Prostate gland (tissue), 2 donors: ENCODE data around the gene CTXN2. TPM values are rescaled to one million over a fixed set of nuclear protein-coding genes. Genes with fewer than 3 reads are reported as not detected.

ENCODE experiments used
- DNase-seq: peaks from one replicate; pipeline ENCODE4 v3.0.0-alpha.2; 2019; ENCODE audit warnings: low spot score
- H3K27ac ChIP-seq, 2 donors: fragments of 200-600 bp; sonication (generic); 2 replicates each; pipeline ENCODE4 v1.5.1; 2017 to 2019
- H3K27me3 ChIP-seq: fragments of 200-600 bp; sonication (generic); replicated peaks from 2 replicates; pipeline ENCODE4 v1.5.1; 2019; ENCODE audit not compliant: insufficient read depth
- H3K36me3 ChIP-seq, 2 donors: fragments of 200-600 bp; sonication (generic); 1 replicate in 1 of 2; 2 replicates in 1 of 2; pipeline versions ENCODE4 v1.5.1 to v1.8.1; 2017 to 2019
- H3K4me1 ChIP-seq: fragments of 200-600 bp; sonication (generic); replicated peaks from 2 replicates; pipeline ENCODE4 v1.5.1; 2019
- H3K4me3 ChIP-seq, 2 donors: fragments of 200-600 bp; sonication (generic); 2 replicates each; pipeline ENCODE4 v1.5.1; 2017 to 2019
- H3K9me3 ChIP-seq: fragments of 200-600 bp; sonication (generic); 2 replicates; pipeline ENCODE4 v1.5.1; 2017
- POLR2A ChIP-seq: fragments of 450-650 bp; IDR thresholded peaks from one replicate; pipeline ENCODE4 v1.6.1; 2016; ENCODE audit warnings: antibody characterized with exemption, mild to moderate bottlenecking
- POLR2AphosphoS5 ChIP-seq: sonication (generic); formaldehyde crosslinking; IDR thresholded peaks from one replicate; pipeline ENCODE4 v1.6.1; 2017; ENCODE audit warnings: antibody characterized with exemption
- WGBS: methylation state at CpG from one replicate; pipeline ENCODE4 v1.1.5; 2018; 5-methylcytosine and 5-hydroxymethylcytosine counted together
- intact Hi-C: fragments of 100-400 bp; cut with DNase I; formaldehyde crosslinking; loops from one replicate; pipeline ENCODE4 v1.14.2; 2022
- total RNA-seq, 2 donors: library from RNA; depleted of rRNA; stranded (reverse); fragments of >200 nt; gene quantifications; one replicate each; pipeline ENCODE4 v1.1.0, GENCODE V29; 2016
- TF ChIP-seq, protein P1 (sequence below), 4 experiments: fragments of 200-600 bp in 2 of 4; fragments of 450-650 bp in 2 of 4; sonication (generic) in 2 of 4; IDR thresholded peaks; 1 replicate in 3 of 4; 2 replicates in 1 of 4; pipeline ENCODE4 v1.5.1; 2016 to 2019; ENCODE audit warnings: antibody characterized with exemption in 4 of 4, mild to moderate bottlenecking in 2 of 4, moderate library complexity in 2 of 4

Gene CTXN2
- total RNA-seq, 2 donors from 2014 or later: not detected

DNA sequence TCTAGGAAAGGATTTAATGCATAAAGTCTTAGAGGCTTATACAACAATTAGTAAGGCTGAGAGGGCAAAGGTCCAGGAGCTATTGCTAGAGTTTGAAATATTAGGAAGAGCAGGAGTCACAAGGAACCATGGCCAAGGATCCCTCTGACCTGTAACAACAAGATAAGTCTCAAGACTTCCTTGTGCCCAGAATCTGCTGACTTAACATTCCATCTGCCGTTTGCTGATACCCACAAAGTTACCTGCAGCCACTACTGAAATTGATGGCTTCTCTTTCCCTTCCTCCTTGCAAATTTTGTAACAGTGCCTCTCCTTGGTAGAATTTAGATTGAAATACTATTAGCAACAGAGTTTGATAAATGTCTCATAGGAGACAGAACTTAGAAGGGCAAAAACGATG is 8.7 kb upstream of the CTXN2 start:
- Histone ChIP-seq H3K27ac (no peak overlapping the region), H3K36me3 (no peaks in the 10 kb centered on the region), H3K4me3 (no peak overlapping the region), H3K9me3 (no peaks in the 10 kb centered on the region), H3K4me1 (no peaks in the 10 kb centered on the region), H3K27me3 (no peaks in the 10 kb centered on the region)
- 68% methylated on average over 2 of the region's 2 CpGs for WGBS
- intact Hi-C loops: no loop called here
- no peak for DNase-seq
- TF ChIP-seq, protein P1, sequence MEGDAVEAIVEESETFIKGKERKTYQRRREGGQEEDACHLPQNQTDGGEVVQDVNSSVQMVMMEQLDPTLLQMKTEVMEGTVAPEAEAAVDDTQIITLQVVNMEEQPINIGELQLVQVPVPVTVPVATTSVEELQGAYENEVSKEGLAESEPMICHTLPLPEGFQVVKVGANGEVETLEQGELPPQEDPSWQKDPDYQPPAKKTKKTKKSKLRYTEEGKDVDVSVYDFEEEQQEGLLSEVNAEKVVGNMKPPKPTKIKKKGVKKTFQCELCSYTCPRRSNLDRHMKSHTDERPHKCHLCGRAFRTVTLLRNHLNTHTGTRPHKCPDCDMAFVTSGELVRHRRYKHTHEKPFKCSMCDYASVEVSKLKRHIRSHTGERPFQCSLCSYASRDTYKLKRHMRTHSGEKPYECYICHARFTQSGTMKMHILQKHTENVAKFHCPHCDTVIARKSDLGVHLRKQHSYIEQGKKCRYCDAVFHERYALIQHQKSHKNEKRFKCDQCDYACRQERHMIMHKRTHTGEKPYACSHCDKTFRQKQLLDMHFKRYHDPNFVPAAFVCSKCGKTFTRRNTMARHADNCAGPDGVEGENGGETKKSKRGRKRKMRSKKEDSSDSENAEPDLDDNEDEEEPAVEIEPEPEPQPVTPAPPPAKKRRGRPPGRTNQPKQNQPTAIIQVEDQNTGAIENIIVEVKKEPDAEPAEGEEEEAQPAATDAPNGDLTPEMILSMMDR (IDR thresholded peaks at IDR 0.05): no peak
- TF ChIP-seq POLR2A (no peak), POLR2AphosphoS5 (no peak)

DNA sequence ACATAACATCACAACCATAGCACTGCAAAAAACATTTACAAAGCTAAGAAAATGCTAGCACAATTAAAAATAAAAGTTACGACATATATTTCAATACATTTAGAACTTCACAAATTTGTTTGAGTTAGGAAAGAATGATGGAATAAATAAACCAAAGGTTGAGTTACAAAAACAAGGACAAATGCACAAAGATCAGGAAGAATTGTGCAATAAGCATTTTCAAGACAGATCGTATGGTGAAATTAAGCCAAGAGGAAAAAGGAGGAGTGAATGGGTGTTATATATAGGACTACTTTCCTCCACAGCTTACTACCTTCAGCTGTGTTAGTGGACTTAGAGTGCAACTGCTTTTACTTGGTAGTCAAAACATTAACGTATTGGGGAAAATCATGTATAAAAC is 5.9 kb upstream of the CTXN2 start:
- TF ChIP-seq POLR2AphosphoS5 (no peak), POLR2A (no peak)
- TF ChIP-seq, protein P1 (IDR thresholded peaks at IDR 0.05): no peak
- H3K27me3 ChIP-seq: no peaks in the 10 kb centered on the region
- H3K27ac ChIP-seq: no peak overlapping the region
- H3K4me3 ChIP-seq: no peak overlapping the region
- H3K36me3 ChIP-seq: no peaks in the 10 kb centered on the region
- H3K4me1 ChIP-seq: no peaks in the 10 kb centered on the region
- WGBS: 87% methylated on average over 3 of the region's 3 CpGs
- DNase-seq: no peak
- no peaks in the 10 kb centered on the region for H3K9me3 ChIP-seq
- intact Hi-C loops: no loop called here

DNA sequence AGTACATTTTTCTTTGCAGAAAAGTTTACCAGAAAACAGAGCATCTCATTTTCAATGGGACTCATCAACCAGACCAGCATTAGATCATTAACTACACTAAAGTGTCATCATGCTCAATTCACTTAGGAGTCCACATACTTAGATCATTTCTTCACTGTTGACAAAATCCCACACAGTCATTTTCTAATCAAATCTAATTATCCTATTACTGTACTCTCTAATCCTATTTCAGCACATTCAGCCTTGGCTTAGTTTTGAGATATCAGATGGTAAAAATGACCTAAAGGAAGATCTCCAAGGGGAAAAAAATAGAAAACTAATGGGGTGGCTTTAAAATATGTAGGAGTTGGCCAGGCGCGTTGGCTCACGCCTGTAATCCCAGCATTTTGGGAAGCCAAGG is 5.2 kb upstream of the CTXN2 start:
- no peaks in the 10 kb centered on the region for H3K4me1 ChIP-seq
- no peaks in the 10 kb centered on the region for H3K27me3 ChIP-seq
- DNase-seq: no peak
- no peaks in the 10 kb centered on the region for H3K36me3 ChIP-seq
- TF ChIP-seq POLR2AphosphoS5 (no peak), POLR2A (no peak)
- TF ChIP-seq, protein P1 (IDR thresholded peaks at IDR 0.05): no peak
- WGBS: 93% methylated on average over 3 of the region's 3 CpGs
- no peak overlapping the region for H3K27ac ChIP-seq
- intact Hi-C loops: no loop called here
- H3K9me3 ChIP-seq: no peaks in the 10 kb centered on the region
- no peak overlapping the region for H3K4me3 ChIP-seq

DNA sequence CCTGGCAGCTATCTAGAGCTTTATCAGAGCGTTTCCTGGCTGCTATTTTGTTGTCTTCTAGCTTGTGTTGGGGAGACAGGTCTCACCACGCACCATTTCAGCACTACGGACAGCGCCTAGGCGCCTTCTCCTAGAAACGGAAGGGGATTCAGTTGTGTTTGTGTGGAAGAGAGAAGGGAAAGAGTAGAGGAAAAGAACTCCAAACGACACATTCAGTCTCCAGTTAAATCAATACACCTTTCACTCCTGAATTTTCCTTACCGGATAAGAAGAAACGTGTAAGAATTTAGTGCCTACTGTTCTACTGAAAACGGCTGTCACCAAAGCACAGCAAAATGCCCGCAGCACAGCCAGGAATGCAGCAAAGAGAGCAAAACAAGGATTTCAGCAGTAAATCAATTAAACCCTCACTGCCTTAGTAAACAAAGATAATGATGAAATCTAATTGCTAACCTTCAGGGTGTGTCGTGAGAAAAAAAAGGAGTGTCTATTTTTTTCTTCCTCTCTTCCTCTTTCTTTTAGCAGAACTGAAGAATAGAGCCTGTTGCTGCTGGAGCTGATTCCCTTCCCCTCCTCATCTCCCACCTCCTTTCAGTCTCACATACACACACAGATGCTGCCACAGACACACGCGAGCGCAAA is 412 bp upstream of the CTXN2 start:
- Histone ChIP-seq H3K27me3 (no peaks in the 10 kb centered on the region), H3K4me1 (no peaks in the 10 kb centered on the region), H3K9me3 (no peaks in the 10 kb centered on the region), H3K27ac (no peak overlapping the region), H3K4me3 (no peak overlapping the region), H3K36me3 (no peaks in the 10 kb centered on the region)
- DNase-seq: peak; percentile 31
- no peak for TF ChIP-seq POLR2A
- TF ChIP-seq, protein P1 (IDR thresholded peaks at IDR 0.05): no peak
- no peak for TF ChIP-seq POLR2AphosphoS5
- 2% methylated on average over 15 of the region's 15 CpGs for WGBS
- intact Hi-C loops: no loop called here

DNA sequence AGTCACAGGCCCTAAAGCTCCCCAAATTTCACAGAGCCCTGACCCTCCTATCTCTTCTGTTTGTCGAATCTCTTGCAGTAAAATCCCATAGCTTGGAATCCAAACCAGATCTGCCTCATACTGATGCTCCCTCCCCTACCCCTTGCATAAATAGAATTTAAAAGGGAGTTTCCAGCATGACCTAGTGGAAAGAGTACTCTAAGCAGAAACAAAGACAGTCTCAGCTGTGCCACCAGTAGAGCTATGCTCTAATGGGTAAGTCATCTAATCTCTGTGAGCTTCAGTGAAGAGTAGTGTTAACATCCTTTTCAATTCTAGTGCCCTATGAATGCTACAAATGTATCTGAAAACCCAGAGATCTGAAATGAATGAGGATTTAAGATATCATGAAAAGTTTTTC is 10.6 kb downstream of the CTXN2 start:
- Histone ChIP-seq H3K4me1 (no peaks in the 10 kb centered on the region), H3K27me3 (no peaks in the 10 kb centered on the region), H3K4me3 (no peak overlapping the region), H3K9me3 (no peaks in the 10 kb centered on the region), H3K27ac (no peak overlapping the region), H3K36me3 (no peaks in the 10 kb centered on the region)
- TF ChIP-seq POLR2AphosphoS5: no peak
- TF ChIP-seq POLR2A: no peak
- TF ChIP-seq, protein P1 (IDR thresholded peaks at IDR 0.05): no peak
- no peak for DNase-seq
- intact Hi-C loops: no loop called here
- WGBS: 85% methylated on average over 1 of the region's 1 CpG
